HEK293T (cell line): ENCODE data around the gene RNF25.

ENCODE experiments used
- BHLHE40 ChIP-seq: fragments of 450-650 bp; IDR thresholded peaks from 2 replicates; pipeline ENCODE4 v1.6.1; 2016; ENCODE audit warnings: mild to moderate bottlenecking, moderate library complexity, borderline replicate concordance
- CTBP1 ChIP-seq: fragments of 450-650 bp; IDR thresholded peaks from 2 replicates; pipeline ENCODE4 v1.6.1; 2016; ENCODE audit warnings: borderline replicate concordance
- ELF4 ChIP-seq: fragments of 450-650 bp; IDR thresholded peaks from 2 replicates; pipeline ENCODE4 v1.6.1; 2017; ENCODE audit warnings: antibody characterized with exemption
- FOXK2 ChIP-seq: fragments of 450-650 bp; IDR thresholded peaks from 2 replicates; pipeline ENCODE4 v1.6.1; 2016; ENCODE audit warnings: mild to moderate bottlenecking
- FOXM1 ChIP-seq: fragments of 450-650 bp; IDR thresholded peaks from 2 replicates; pipeline ENCODE4 v1.6.1; 2017; ENCODE audit warnings: mild to moderate bottlenecking, borderline replicate concordance
- NFRKB ChIP-seq: fragments of 450-650 bp; IDR thresholded peaks from 2 replicates; pipeline ENCODE4 v1.6.1; 2016; ENCODE audit warnings: mild to moderate bottlenecking, moderate library complexity
- ZNF384 ChIP-seq: fragments of 450-650 bp; IDR thresholded peaks from 2 replicates; pipeline ENCODE4 v1.6.1; 2016

- no peak for TF ChIP-seq FOXK2
- TF ChIP-seq NFRKB: no peak
- no peak for TF ChIP-seq ZNF384
- TF ChIP-seq FOXM1: no peak
- TF ChIP-seq ELF4: no peak
- no peak for TF ChIP-seq CTBP1
- TF ChIP-seq BHLHE40: no peak
Observed at GRCh38 chr2:218644721-218645120, 27.1 kb downstream of the RNF25 start.
